SW 1271 (cell line): ENCODE data around the gene ATOSB.
A peak's percentile ranks its signal among the peaks of the same experiment; 100 is the strongest.
"Not testable (repeated sequence)": the region's sequence is repeated elsewhere in the genome, so short reads cannot be mapped to it uniquely, and the experiment has no call there.

ENCODE experiments used
- DNase-seq, 2 experiments: peaks; one replicate each; lab custom pipeline; 2025; lab: John Stamatoyannopoulos, UW

ATOSB gene

GRCh38 chr9:35115680-35116538 lies at the start of gene ATOSB:
ATOSB (minus strand) TSS chr9:35115862; CDS start chr9:35108274, 7,588 bp downstream.
- DNase-seq, result peak; percentile 88 to 89

- DNase-seq, result peak in 1 of 2 experiments; percentile 11
Measured at GRCh38 chr9:35164711-35165110, 49.0 kb upstream of the ATOSB start.

- no peak for DNase-seq
Measured at GRCh38 chr9:35163413-35163812, 47.8 kb upstream of the ATOSB start.

- DNase-seq, result no peak
Measured at GRCh38 chr9:35162605-35163315, 47.1 kb upstream of the ATOSB start.

GRCh38 chr9:35161713-35162604 lies 46.3 kb upstream of the ATOSB start, which contains the start of gene UNC13B:
UNC13B (plus strand) TSS chr9:35162009; CDS start chr9:35162284, 275 bp downstream.
- DNase-seq, result peak; percentile 50 to 79

GRCh38 chr9:35158501-35159280 lies 43.0 kb upstream of the ATOSB start:
- DNase-seq, result no peak

GRCh38 chr9:35157836-35158235 lies 42.2 kb upstream of the ATOSB start:
- DNase-seq, result not testable (repeated sequence)

GRCh38 chr9:35156781-35157180 lies 41.1 kb upstream of the ATOSB start:
- no peak for DNase-seq

- no peak for DNase-seq
Measured at GRCh38 chr9:35152926-35153325, 37.3 kb upstream of the ATOSB start.

GRCh38 chr9:35147941-35148563 lies 32.4 kb upstream of the ATOSB start:
- not testable (repeated sequence) for DNase-seq

- DNase-seq, result no peak
Measured at GRCh38 chr9:35142037-35142436, 26.4 kb upstream of the ATOSB start.

- DNase-seq, result no peak
Measured at GRCh38 chr9:35140093-35140492, 24.4 kb upstream of the ATOSB start.

GRCh38 chr9:35136866-35137265 lies 21.2 kb upstream of the ATOSB start:
- no peak for DNase-seq

- DNase-seq, result no peak
Measured at GRCh38 chr9:35135988-35136387, 20.3 kb upstream of the ATOSB start.

GRCh38 chr9:35134920-35135319 lies 19.3 kb upstream of the ATOSB start:
- DNase-seq, result no peak

GRCh38 chr9:35116898-35117551 lies 1.4 kb upstream of the ATOSB start:
- peak; percentile 76 to 80 for DNase-seq

- DNase-seq, result no peak
Measured at GRCh38 chr9:35116539-35116897, 856 bp upstream of the ATOSB start.

- peak in 1 of 2 experiments; percentile 3 for DNase-seq
Measured at GRCh38 chr9:35114840-35115628, 628 bp downstream of the ATOSB start.

- DNase-seq, result peak; percentile 57 to 85
Measured at GRCh38 chr9:35114113-35114839, 1.4 kb downstream of the ATOSB start.
